HepG2 (cell line): ENCODE measurements around the gene TTC32. TPM values are rescaled to one million over a fixed set of nuclear protein-coding genes. Genes with fewer than 3 reads are reported as not detected.
A peak's percentile ranks its signal among the peaks of the same experiment; 100 is the strongest.

ENCODE experiments used
- BORCS8-MEF2B ChIP-seq: sonication (generic); formaldehyde crosslinking; IDR thresholded peaks from 2 replicates; pipeline ENCODE4 v1.8.0; 2022; ENCODE audit warnings: mild to moderate bottlenecking, missing genetic modification reagents
- HCFC1 ChIP-seq: fragments of 150-350 bp; IDR thresholded peaks from 2 replicates; pipeline ENCODE4 v1.6.1; 2014; ENCODE audit warnings: low read depth, low read length
- HDAC6 ChIP-seq: fragments of 200-600 bp; sonication (generic); IDR thresholded peaks from 2 replicates; pipeline ENCODE4 v1.7.0; 2017; ENCODE audit warnings: mild to moderate bottlenecking, antibody characterized with exemption, low read length, low read depth
- KLF12 ChIP-seq: sonication (generic); formaldehyde crosslinking; IDR thresholded peaks from 2 replicates; pipeline ENCODE4 v1.4.0; 2020; ENCODE audit warnings: missing genetic modification reagents, borderline replicate concordance
- MYNN ChIP-seq: sonication (generic); formaldehyde crosslinking; IDR thresholded peaks from 2 replicates; pipeline ENCODE4 v1.4.0; 2020; ENCODE audit warnings: mild to moderate bottlenecking, low read depth, missing genetic modification reagents
- NFIB ChIP-seq: sonication (generic); formaldehyde crosslinking; IDR thresholded peaks from 2 replicates; pipeline ENCODE4 v1.9.0; 2021; ENCODE audit warnings: missing genetic modification reagents, mild to moderate bottlenecking, borderline replicate concordance
- SMAD3 ChIP-seq: sonication (generic); formaldehyde crosslinking; IDR thresholded peaks from 2 replicates; pipeline ENCODE4 v1.4.0; 2020; ENCODE audit warnings: missing genetic modification reagents
- TEAD2 ChIP-seq: sonication (generic); formaldehyde crosslinking; IDR thresholded peaks from 2 replicates; pipeline ENCODE4 v1.9.0; 2021; ENCODE audit warnings: missing genetic modification reagents
- ZNF235 ChIP-seq: sonication (generic); formaldehyde crosslinking; IDR thresholded peaks from 2 replicates; pipeline ENCODE4 v1.8.1; 2023; ENCODE audit warnings: mild to moderate bottlenecking, missing genetic modification reagents, borderline replicate concordance
- ZNF44 ChIP-seq: sonication (generic); formaldehyde crosslinking; IDR thresholded peaks from 2 replicates; pipeline ENCODE4 v1.5.1; 2020; ENCODE audit warnings: mild to moderate bottlenecking, missing genetic modification reagents
- ZNF513 ChIP-seq: sonication (generic); formaldehyde crosslinking; conservative IDR thresholded peaks from 2 replicates; pipeline ENCODE4 v1.5.0; 2020; ENCODE audit warnings: missing genetic modification reagents
- ZNF646 ChIP-seq: sonication (generic); formaldehyde crosslinking; IDR thresholded peaks from 2 replicates; pipeline ENCODE4 v1.9.0; 2021; ENCODE audit warnings: mild to moderate bottlenecking, missing genetic modification reagents
- ZNF704 ChIP-seq: sonication (generic); formaldehyde crosslinking; IDR thresholded peaks from 2 replicates; pipeline ENCODE4 v1.8.1; 2023; ENCODE audit warnings: mild to moderate bottlenecking, inconsistent platforms, moderate library complexity, missing genetic modification reagents, borderline replicate concordance
- ZNF781 ChIP-seq: sonication (generic); formaldehyde crosslinking; IDR thresholded peaks from 2 replicates; pipeline ENCODE4 v1.5.1; 2020; ENCODE audit warnings: borderline replicate concordance, mild to moderate bottlenecking, missing genetic modification reagents; ENCODE audit errors: not compliant biosample characterization
- polyA plus RNA-seq, 8 experiments: library from polyadenylated mRNA; depleted of rRNA in 3 of 8; stranded (reverse) in 7 of 8; unstranded in 1 of 8; fragments of >200 nt; fragmentation: Illumina TruSeq in 4 of 8; extraction: Trizol in 4 of 8; gene quantifications; 2 replicates each; pipeline versions ENCODE4 v1.2.1 to v1.2.3, GENCODE V29; 2011 to 2016; ENCODE audit warnings: low read depth in 4 of 8, missing spikeins in 1 of 8, mixed read lengths in 1 of 8; ENCODE audit not compliant: insufficient read depth in 1 of 8
- total RNA-seq, 5 experiments: library from RNA; depleted of rRNA; stranded (reverse); fragments of >200 nt; fragmentation: Illumina TruSeq; extraction: Trizol; gene quantifications; 2 replicates each; pipeline ENCODE4 v1.2.3, GENCODE V29; 2016; ENCODE audit warnings: low read depth in 1 of 5

The TTC32 gene
- total and polyA plus RNA-seq, 2 of the 13 experiments (the other 11 are each of a cell fraction or from before 2014, with no cell fraction given): 21.6 to 38.3 TPM

GRCh38 chr2:19901442-19902215 is at the start of gene TTC32 (continued):
- TF ChIP-seq BORCS8-MEF2B (CRISPR knock-in tag) (peak; percentile 48), ZNF646 (CRISPR knock-in tag) (peak; percentile 46; the same call in 1 of the 2 replicates), ZNF513 (CRISPR knock-in tag) (peak; percentile 85; the same call in 1 of the 2 replicates), TEAD2 (0 out of 2 replicates have a peak, but pooled peaks have one; percentile 78), HCFC1 (peak; percentile 55; the same call in 1 of the 2 replicates), ZNF235 (CRISPR knock-in tag) (0 out of 2 replicates have a peak, but pooled peaks have one; percentile 51), HDAC6 (no peak), ZNF704 (CRISPR knock-in tag) (peak; percentile 96), SMAD3 (CRISPR knock-in tag) (peak; percentile 97), KLF12 (peak; percentile 50; the same call in 1 of the 2 replicates), NFIB (CRISPR knock-in tag) (0 out of 2 replicates have a peak, but pooled peaks have one; percentile 61), MYNN (peak; percentile 87), ZNF44 (peak; percentile 96), ZNF781 (CRISPR knock-in tag) (peak; percentile 13)
